GM21619 (cell line): Measurements from ENCODE around the gene P2RY2.

Experiments
- ATAC-seq: cut with Tn5 transposase; IDR thresholded peaks from one replicate; pipeline ENCODE4 v1.9.1; 2021; ENCODE audit not compliant: unreplicated experiment

P2RY2 gene

GRCh38 chr11:73241300-73241699, 23.2 kb downstream of the P2RY2 start:
- ATAC-seq, result no peak

DNA sequence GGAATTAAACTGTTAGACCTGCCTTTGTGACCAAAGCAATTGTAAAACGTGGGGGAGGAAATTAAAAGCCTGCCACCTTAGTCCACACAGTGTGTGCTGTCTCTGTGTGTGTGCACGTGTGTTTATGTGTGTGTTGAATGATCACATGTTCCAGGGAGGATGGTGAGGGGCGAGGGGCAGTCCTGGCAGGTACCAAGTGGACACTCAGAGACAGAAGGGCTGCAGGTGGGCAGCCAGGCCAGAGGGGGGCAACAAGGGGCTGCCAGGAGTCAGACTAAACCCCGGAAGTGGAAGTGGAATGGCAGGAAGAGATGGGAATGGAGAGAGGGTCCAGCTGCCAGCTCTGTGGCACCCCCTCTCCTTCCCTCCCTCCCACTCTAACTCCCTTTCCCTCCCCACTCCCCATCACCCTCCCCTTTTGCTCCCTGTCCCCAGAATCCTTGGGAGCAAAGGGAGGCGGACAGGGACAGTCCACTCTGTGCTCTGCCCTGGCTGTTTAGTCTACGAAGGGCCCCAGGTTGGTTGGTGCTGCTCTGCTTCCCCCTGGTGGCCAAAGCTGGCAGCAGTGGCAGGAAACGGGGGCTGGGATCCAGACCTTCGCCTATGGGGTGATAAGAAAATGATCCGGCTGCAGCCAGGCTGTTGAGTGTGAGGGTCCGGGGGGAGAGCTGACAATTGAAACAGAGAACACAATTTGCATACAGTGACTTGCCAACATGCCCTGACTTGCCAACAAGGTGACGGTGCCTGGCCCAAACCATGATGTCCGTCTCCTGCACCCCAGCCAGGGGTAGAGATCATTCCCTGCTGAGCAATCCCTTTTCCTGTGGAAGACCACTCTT, 24.4 kb downstream of the P2RY2 start:
- no peak for ATAC-seq

GRCh38 chr11:73243093-73243485, 25.0 kb downstream of the P2RY2 start:
- ATAC-seq, result no peak

- no peak for ATAC-seq
Observed at GRCh38 chr11:73244589-73245240, 26.6 kb downstream of the P2RY2 start.

DNA sequence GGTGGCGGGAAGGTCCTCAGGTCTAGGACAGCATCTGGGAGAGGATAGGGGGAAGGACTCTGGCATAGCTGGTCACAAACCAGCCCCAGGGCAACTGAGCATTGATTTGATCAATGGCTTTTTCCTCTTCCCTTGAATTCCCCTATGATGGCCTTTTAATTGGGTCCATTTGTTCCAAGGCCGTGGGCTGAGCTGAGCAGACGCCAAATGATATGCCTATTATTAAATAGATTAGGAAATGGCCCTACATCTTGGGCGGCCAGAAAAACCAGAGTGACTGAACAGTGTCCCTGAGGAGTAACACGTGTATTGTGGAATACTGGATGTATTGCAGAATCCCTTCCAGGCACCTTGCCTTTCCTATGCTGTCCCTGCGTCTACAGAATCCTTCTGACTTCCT, 27.4 kb downstream of the P2RY2 start:
- no peak for ATAC-seq

- no peak for ATAC-seq
Observed at GRCh38 chr11:73246303-73246702, 28.2 kb downstream of the P2RY2 start.

DNA sequence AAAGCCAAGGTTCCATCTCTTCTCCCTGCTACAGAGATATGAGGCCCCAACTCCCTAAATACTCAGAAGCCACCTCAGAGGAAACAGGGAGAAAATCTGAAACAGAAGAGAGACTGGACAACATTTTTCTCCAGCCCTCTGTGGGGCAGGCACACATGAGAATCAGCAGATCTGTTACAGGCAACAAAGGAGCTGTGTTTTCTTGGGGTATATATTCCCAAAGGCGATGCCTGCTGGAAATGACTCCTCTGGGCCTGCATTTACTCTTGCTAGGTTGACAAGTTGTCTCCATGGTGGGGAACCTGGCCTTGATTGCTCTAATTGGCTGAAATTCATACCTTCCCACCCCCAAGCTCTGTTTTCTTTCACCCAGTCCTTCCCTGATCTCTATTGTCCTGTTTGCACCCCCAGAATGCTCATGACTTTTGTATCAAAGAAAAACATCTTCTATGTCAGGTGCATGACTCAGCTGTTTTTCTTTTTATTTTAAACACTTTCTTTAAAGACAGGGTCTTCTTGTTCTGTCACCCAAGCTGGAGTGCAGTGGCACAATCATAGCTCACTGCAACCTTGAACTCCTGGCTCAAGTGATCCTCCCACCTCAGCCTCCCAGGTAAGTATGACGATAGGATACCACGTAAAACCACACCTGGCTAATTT, 30.6 kb downstream of the P2RY2 start:
- ATAC-seq, result no peak

- ATAC-seq, result no peak
Observed at GRCh38 chr11:73249304-73249703, 31.2 kb downstream of the P2RY2 start.

GRCh38 chr11:73249853-73250783, 32.0 kb downstream of the P2RY2 start:
- no peak for ATAC-seq

- ATAC-seq, result no peak
Observed at GRCh38 chr11:73252577-73253191, 34.6 kb downstream of the P2RY2 start.

- no peak for ATAC-seq
Observed at GRCh38 chr11:73257342-73258103, 39.4 kb downstream of the P2RY2 start.

DNA sequence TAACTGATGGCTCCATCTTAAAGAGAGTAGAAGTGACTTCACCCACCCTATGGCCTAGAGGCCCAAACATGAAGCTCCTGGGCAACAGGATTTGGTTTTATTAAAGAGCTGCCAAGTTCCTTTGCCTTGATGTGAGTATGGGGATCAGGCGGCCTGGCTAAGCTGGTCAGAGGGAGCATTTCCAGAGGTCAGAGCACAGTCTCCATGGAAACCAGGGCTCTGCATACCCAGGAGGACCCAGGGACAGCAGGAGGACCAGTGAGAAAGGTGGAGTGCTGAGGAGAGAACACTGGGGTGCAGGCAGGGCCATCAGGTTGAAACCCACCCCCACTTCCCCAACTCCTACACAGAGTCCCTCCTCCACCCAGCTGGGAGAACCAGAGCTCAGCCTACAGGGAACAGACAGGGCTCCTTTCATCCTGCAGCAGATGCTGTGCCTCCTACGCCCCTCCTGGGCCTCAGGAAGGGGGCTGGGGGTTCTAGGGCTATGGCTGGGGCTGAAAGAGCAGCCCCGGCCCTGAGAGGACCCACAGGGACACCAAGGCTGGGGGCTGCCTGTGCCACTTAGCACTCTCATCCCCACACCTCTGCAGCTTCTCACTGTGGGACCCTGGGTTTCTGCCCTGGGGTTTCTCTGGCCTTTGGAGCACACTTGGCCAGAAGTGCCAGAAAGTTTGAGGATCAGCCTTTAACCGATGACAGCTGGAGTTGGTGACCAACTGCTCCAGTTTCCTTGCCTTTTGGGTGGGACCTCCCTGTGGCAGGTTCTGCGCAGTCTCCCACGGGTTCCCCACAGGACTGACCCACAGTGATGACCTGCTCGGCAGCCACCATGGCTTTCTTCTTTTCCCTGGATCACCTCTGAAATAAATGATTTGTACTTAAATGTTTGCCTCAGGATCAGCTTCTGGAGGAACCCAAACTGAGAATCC, 40.3 kb downstream of the P2RY2 start:
- no peak for ATAC-seq

GRCh38 chr11:73259406-73260126, 41.5 kb downstream of the P2RY2 start:
- ATAC-seq, result no peak

GRCh38 chr11:73260127-73260457, 42.0 kb downstream of the P2RY2 start:
- no peak for ATAC-seq

- no peak for ATAC-seq
Observed at GRCh38 chr11:73262851-73263495, 44.9 kb downstream of the P2RY2 start.

DNA sequence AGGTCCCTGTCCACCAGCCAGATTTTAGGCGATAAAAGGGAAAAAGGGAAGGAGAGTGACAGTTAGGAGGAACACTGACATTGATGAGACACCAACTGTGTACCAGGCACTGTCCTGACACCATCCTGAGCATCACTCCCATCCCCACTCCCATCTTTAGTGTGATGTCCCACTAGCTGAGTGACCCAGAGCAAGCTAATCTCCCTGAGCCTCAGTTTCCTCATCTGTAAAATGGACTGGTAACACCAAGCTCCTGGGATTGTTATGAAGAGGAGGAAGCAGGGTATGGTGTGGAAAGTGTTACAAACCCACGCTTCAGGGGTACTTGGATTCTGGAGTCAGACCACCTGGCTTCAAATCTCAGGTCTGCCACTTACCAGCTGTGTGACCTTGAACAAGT, 45.6 kb downstream of the P2RY2 start:
- no peak for ATAC-seq

- no peak for ATAC-seq
Observed at GRCh38 chr11:73265278-73265810, 47.3 kb downstream of the P2RY2 start.
